A673 (cell line): ENCODE data around the gene EPB41L3. TPM values are rescaled to one million over a fixed set of nuclear protein-coding genes. Genes with fewer than 3 reads are reported as not detected.

Experiments used
- BruUV-seq: library from RNA; stranded (reverse); fragments of 400-500 nt; replicated peaks from 2 replicates; lab custom pipeline; 2021; lab: Mats Ljungman, UMichigan
- CTCF ChIA-PET: fragments of 300-600 bp; sonication (Branson Sonifier 250); formaldehyde crosslinking; loops from one replicate; lab custom pipeline; 2022; ENCODE audit warnings: antibody characterized with exemption; lab: Charles Lee
- POLR2A ChIA-PET: fragments of 300-600 bp; sonication (Branson Sonifier 250); formaldehyde crosslinking; loops from one replicate; lab custom pipeline; 2022; ENCODE audit warnings: antibody characterized with exemption; ENCODE audit not compliant: low non-redundant PET; lab: Charles Lee
- DNase-seq: peaks from one replicate; pipeline ENCODE4 v3.0.0-alpha.2; 2015; ENCODE audit warnings: low spot score
- H3K27ac ChIP-seq: fragments of 200-600 bp; sonication (generic); 2 replicates; pipeline ENCODE4 v1.5.1; 2016; ENCODE audit warnings: mixed run types, low read depth, mild to moderate bottlenecking, mixed read lengths, antibody characterized with exemption, low read length; ENCODE audit not compliant: poor library complexity, severe bottlenecking
- H3K27me3 ChIP-seq: fragments of 200-600 bp; sonication (generic); replicated peaks from 2 replicates; pipeline ENCODE4 v1.6.1; 2017; ENCODE audit warnings: mixed run types, low read depth, mild to moderate bottlenecking, mixed read lengths, antibody characterized with exemption, low read length; ENCODE audit not compliant: insufficient read depth, poor library complexity
- H3K36me3 ChIP-seq: fragments of 200-600 bp; sonication (generic); 2 replicates; pipeline ENCODE4 v1.6.1; 2016; ENCODE audit warnings: mixed run types, mild to moderate bottlenecking, mixed read lengths, antibody characterized with exemption, low read length; ENCODE audit not compliant: insufficient read depth, poor library complexity, severe bottlenecking
- H3K4me1 ChIP-seq: fragments of 200-600 bp; sonication (generic); 2 replicates; pipeline ENCODE4 v1.6.1; 2017; ENCODE audit warnings: mixed run types, mild to moderate bottlenecking, mixed read lengths, antibody characterized with exemption, low read length; ENCODE audit not compliant: insufficient read depth, poor library complexity, severe bottlenecking
- H3K4me3 ChIP-seq: fragments of 200-600 bp; sonication (generic); 2 replicates; pipeline ENCODE4 v1.5.1; 2016; ENCODE audit warnings: low read depth, mixed run types, mild to moderate bottlenecking, mixed read lengths, low read length; ENCODE audit not compliant: poor library complexity, severe bottlenecking
- H3K9me3 ChIP-seq: fragments of 200-600 bp; sonication (generic); 2 replicates; pipeline ENCODE4 v1.6.1; 2016; ENCODE audit warnings: mixed run types, low read depth, mild to moderate bottlenecking, mixed read lengths, antibody characterized with exemption, low read length; ENCODE audit not compliant: poor library complexity, severe bottlenecking
- EZH2 ChIP-seq: fragments of 200-600 bp; sonication (generic); IDR thresholded peaks from 2 replicates; pipeline ENCODE4 v1.6.1; 2017; ENCODE audit warnings: borderline replicate concordance, low read depth, mild to moderate bottlenecking, mixed read lengths, antibody characterized with exemption, low read length; ENCODE audit not compliant: poor library complexity, severe bottlenecking
- intact Hi-C: fragments of 100-400 bp; cut with micrococcal nuclease; formaldehyde crosslinking; loops from one replicate; pipeline ENCODE4 v1.10.0; 2022; ENCODE audit not compliant: unreplicated experiment
- total RNA-seq: library from RNA; stranded (reverse); gene quantifications from 2 replicates; pipeline ENCODE4 v1.2.3, GENCODE V29; 2021
- TF ChIP-seq, protein P1 (sequence below): fragments of 300-800, 200-600 bp; sonication (generic); conservative IDR thresholded peaks from 2 replicates; pipeline ENCODE4 v1.5.1; 2017; ENCODE audit warnings: low read depth, mild to moderate bottlenecking, antibody characterized with exemption, low read length, moderate library complexity, mixed read lengths

EPB41L3 gene
- total RNA-seq, 1 experiment from 2014 or later, result 0.86 TPM

DNA sequence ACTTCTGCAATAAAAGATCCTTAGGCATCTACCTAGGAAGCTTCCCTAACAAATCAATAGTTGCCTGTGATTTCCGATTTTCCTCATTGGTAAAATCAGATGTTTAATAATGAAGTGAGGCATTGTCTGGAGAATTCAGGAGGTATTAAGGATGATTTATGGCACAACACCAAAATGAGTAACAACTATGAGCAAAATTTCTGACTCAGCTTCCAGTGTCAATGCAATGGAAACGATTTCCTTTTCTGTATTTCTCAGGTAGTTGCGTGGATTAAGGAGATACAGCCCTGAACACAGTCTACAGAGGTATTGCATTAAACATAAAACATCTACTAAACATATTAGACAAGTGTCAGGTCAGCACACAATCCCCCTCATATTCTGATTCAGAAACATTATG, 99.5 kb downstream of the EPB41L3 start:
- no peak overlapping the region for H3K27ac ChIP-seq
- POLR2A ChIA-PET, result no interaction called here
- H3K4me1 ChIP-seq, result peaks cover 9% of the 10 kb centered on the region
- no peaks in the 10 kb centered on the region for H3K36me3 ChIP-seq
- intact Hi-C loops, result no loop called here
- H3K9me3 ChIP-seq, result no peaks in the 10 kb centered on the region
- BruUV-seq, result no TSS peak
- no peaks in the 10 kb centered on the region for H3K27me3 ChIP-seq
- no peak for DNase-seq
- no peak overlapping the region for H3K4me3 ChIP-seq
- CTCF ChIA-PET, result no interaction called here
- TF ChIP-seq EZH2, result no peak
- TF ChIP-seq, protein P1, sequence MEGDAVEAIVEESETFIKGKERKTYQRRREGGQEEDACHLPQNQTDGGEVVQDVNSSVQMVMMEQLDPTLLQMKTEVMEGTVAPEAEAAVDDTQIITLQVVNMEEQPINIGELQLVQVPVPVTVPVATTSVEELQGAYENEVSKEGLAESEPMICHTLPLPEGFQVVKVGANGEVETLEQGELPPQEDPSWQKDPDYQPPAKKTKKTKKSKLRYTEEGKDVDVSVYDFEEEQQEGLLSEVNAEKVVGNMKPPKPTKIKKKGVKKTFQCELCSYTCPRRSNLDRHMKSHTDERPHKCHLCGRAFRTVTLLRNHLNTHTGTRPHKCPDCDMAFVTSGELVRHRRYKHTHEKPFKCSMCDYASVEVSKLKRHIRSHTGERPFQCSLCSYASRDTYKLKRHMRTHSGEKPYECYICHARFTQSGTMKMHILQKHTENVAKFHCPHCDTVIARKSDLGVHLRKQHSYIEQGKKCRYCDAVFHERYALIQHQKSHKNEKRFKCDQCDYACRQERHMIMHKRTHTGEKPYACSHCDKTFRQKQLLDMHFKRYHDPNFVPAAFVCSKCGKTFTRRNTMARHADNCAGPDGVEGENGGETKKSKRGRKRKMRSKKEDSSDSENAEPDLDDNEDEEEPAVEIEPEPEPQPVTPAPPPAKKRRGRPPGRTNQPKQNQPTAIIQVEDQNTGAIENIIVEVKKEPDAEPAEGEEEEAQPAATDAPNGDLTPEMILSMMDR, result no peak

DNA sequence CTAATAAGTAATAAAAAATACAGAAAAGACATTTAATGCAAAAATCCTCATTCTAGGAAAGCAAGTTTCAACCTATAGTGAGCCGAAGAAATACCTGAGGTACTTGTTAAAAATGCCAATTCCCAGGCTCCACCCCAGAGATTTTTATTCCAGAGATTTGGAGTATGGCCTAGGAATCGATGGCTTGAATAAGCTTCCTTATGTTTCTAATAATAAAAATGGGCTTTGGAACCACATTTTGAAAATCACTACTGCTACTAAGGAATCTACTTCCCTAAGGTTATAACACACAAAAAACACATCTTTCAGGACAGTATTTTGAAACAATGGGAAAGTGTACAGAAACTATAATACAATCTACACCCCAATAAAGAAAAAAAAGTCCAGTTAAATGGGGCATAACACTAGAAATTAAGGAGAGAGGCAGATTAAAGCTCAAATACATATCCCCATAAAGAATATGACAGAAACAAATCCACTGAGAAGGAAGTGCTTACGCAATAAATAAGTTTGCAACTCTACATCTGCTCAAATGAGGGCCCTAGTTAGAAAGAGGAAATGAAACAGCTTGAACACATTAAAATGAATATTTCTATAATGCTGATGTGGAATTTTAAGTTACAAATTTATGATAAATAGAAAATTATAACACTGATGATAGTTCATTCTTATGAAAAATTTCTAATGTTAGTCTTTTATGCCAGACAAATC, 103.7 kb downstream of the EPB41L3 start:
- no peaks in the 10 kb centered on the region for H3K27me3 ChIP-seq
- DNase-seq, result peak; percentile 41
- TF ChIP-seq, protein P1, result no peak
- no peak for TF ChIP-seq EZH2
- H3K27ac ChIP-seq, result no peak overlapping the region
- no TSS peak for BruUV-seq
- no peak overlapping the region for H3K4me3 ChIP-seq
- POLR2A ChIA-PET, result no interaction called here
- intact Hi-C loops, result no loop called here
- peaks cover 9% of the 10 kb centered on the region for H3K4me1 ChIP-seq
- no peaks in the 10 kb centered on the region for H3K9me3 ChIP-seq
- no peaks in the 10 kb centered on the region for H3K36me3 ChIP-seq
- CTCF ChIA-PET, result no interaction called here

DNA sequence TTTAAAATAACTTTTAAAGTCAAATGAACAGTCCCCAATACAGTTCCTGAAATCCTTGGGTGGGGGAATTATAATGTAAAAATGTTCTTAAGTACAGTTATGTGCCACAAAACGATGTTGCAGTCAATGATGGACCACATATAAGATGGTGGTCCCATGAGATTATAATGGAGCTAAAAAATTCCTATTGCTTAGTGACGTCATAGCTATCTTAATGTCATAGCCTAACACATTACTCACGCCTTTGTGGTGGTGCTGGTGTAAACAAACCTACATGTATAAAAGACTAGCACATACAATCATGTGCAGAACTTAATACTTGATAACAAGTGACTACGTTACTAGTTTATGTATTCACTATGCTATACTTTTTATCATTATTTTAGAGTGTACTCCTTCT, 109.4 kb downstream of the EPB41L3 start:
- H3K36me3 ChIP-seq, result no peaks in the 10 kb centered on the region
- no peaks in the 10 kb centered on the region for H3K9me3 ChIP-seq
- no peak overlapping the region for H3K27ac ChIP-seq
- intact Hi-C loops, result loop anchor here (5.0 kb wide), 1 partner anchor 48 kb away; no protein-coding TSS in a partner anchor
- ChIA-PET CTCF (no interaction called here), POLR2A (no interaction called here)
- TF ChIP-seq, protein P1, result no peak
- TF ChIP-seq EZH2, result no peak
- H3K4me1 ChIP-seq, result peaks cover 2% of the 10 kb centered on the region
- no TSS peak for BruUV-seq
- H3K4me3 ChIP-seq, result no peak overlapping the region
- no peaks in the 10 kb centered on the region for H3K27me3 ChIP-seq
- no peak for DNase-seq
